HuH-7.5 (cell line): ENCODE data around the gene WIPF3.
"Not testable (repeated sequence)": the region's sequence is repeated elsewhere in the genome, so short reads cannot be mapped to it uniquely, and the experiment has no call there.

Source experiments
- DNase-seq: peaks from one replicate; pipeline ENCODE4 v3.0.0; 2011; ENCODE audit warnings: low spot score

The WIPF3 gene

GRCh38 chr7:29881724-29882123, 75.4 kb downstream of the WIPF3 start:
- no peak for DNase-seq

DNA sequence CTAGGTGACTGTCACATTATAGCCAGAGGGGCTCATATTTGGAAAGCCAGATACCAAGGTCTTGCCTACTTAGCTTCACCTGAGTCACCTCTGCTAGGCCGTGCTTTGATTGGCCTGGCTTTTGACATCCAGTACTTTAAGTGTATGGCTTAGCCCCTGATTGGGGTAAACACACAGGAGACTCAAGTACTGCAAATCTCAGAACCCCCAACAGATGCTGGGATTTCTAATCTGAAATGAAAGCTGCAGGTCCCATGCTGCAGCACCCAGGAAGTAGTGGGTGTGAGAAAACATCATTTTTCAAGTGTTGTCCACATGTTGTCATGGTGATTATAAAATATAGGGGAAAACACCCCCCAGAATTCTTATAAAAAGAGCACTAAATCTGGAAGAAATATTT, 76.2 kb downstream of the WIPF3 start:
- DNase-seq, result no peak

DNA sequence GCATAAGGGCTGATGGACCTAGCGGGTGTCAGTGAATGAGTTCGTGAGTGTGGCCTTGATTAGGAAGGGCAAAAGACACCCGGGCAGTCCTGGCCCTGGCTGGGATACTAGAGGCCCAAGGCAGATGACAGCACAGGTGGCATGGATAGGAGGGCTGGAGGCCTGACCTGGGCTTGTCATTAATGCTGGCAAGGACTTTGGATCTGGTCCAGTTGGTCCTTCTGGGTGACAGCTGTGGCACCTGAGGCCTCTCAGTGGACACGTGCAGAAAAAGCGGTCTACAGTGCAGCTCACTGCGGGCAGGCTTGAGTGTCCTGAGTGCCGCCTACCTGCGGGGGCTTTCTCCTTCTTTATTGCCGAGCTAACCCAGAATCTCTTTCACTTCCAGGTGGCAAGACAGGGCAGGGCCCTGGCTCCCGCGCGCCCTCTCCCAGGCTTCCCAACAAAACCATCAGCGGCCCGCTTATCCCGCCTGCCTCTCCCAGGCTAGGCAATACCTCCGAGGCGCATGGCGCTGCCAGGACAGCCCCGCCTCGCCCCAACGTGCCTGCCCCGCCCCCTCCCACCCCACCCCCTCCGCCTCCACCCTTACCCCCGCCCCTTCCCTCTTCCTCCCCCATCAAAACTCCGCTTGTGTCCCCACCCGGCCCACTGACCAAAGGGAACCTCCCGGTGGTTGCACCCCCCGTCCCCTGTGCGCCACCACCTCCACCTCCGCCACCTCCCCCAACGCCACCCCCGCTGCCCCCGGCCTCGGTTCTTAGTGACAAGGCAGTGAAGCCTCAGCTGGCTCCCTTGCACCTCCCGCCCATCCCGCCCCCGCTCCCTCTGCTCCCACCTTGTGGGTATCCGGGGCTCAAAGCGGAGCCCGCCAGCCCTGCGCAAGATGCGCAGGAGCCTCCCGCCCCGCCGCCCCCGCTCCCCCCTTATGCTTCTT, 77.4 kb downstream of the WIPF3 start:
- DNase-seq, result no peak

DNA sequence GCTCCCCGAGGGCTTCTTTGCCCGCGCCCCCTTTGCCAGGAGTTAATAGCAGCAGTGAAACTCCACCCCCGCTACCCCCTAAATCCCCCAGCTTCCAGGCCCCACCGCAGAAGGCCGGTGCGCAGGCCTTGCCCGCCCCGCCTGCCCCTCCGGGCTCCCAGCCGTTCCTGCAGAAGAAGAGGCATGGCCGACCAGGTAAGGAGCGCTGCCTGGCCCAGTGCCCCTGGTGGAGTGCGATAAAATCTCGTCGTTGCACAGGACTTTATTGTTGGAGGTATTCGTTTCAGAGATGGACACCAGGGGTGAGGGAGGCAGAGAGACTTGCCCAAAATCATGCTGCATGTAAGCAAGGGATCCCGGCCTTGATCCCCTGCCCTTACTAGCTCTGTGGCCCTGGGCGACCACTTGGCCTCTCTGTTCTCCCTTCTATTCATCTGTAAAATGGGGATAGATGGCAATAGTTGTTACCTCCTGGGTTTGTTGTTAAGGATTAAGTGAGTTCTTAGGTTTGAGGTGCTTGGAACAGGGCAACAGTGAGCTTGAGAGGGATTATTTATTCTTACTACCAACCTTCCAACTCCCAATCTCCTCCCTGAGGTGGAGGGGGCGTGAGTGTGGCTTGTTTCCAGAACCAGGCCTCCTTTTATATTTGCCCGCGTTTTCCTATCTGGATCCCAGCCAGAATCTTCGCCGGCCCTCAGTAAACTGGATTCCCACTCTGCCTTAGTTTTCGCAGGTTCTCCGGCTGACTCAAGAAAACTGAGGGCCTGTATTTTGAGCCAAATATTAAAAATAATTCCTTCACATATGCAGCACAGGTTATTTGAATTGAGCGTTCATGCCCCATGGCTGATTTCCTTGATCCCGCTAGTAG, 78.3 kb downstream of the WIPF3 start:
- no peak for DNase-seq

DNA sequence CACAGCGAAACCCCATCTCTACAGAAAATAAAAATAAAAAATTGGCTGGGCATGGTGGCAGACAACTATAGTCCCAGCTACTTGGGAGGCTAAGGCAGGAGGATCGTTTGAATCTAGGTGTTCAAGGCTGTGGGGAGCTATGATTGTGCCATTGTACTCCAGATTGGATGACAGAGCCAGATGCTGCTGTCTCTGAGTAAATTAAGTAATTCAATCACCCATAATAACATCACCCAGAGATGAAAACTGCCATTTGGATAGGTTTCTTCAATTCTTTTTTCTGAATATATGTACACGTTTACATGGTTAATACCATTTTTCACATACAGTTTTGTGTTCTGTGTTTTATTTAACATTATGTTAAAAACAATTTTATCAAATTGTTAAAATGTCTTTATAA, 79.3 kb downstream of the WIPF3 start:
- DNase-seq, result no peak

DNA sequence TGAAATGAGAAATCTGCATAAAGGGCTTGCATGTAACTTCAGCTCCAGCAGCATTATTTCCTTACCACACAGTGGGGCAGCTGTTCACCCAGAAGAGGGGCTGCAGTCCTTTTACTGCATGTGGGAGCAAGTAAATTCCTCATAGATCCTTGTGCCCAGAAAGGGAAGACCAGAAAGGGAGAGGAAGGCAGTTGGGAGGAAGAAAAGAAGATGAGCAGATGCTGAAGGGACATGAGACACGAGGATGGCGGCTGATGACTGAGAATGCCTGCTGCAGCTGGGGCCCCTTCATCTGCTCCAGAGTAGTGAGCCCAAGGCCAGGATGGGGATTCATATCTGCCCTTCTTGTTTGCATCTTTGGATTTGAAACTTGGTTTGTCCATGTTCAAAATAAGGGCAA, 80.5 kb downstream of the WIPF3 start:
- DNase-seq, result no peak

- DNase-seq, result no peak
Measured at GRCh38 chr7:29888006-29888405, 81.7 kb downstream of the WIPF3 start.

GRCh38 chr7:29889288-29889687, 83.0 kb downstream of the WIPF3 start:
- DNase-seq, result no peak

GRCh38 chr7:29890251-29890650, 83.9 kb downstream of the WIPF3 start:
- no peak for DNase-seq

- DNase-seq, result not testable (repeated sequence)
Measured at GRCh38 chr7:29890786-29891185, 84.5 kb downstream of the WIPF3 start.

- no peak for DNase-seq
Measured at GRCh38 chr7:29891766-29892165, 85.5 kb downstream of the WIPF3 start.

GRCh38 chr7:29892231-29892630, 85.9 kb downstream of the WIPF3 start:
- no peak for DNase-seq

- no peak for DNase-seq
Measured at GRCh38 chr7:29893351-29893965, 87.2 kb downstream of the WIPF3 start.

DNA sequence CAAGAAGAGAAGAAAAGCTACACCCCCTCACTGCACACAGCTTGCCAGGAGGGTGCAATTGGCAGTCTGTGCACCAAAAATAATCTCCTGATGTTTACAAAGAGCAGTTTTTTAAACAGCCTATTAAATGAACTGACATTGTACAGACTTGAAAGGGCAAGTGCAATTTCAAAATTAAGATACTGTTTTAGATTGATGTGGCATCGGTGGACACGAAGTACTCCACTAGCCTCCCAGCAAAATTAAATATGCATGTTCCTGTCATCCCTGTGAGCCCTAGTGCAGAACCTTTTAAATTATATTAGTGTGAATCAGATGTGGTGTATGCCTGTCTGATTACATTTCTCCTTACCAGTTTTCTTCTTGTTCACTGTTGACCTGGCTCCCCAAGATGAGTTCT, 87.9 kb downstream of the WIPF3 start:
- no peak for DNase-seq

GRCh38 chr7:29895559-29895958, 89.3 kb downstream of the WIPF3 start:
- no peak for DNase-seq

- no peak for DNase-seq
Measured at GRCh38 chr7:29896685-29897411, 90.5 kb downstream of the WIPF3 start.

GRCh38 chr7:29898301-29898700, 92.0 kb downstream of the WIPF3 start:
- DNase-seq, result no peak

- DNase-seq, result no peak
Measured at GRCh38 chr7:29900745-29901144, 94.4 kb downstream of the WIPF3 start.

DNA sequence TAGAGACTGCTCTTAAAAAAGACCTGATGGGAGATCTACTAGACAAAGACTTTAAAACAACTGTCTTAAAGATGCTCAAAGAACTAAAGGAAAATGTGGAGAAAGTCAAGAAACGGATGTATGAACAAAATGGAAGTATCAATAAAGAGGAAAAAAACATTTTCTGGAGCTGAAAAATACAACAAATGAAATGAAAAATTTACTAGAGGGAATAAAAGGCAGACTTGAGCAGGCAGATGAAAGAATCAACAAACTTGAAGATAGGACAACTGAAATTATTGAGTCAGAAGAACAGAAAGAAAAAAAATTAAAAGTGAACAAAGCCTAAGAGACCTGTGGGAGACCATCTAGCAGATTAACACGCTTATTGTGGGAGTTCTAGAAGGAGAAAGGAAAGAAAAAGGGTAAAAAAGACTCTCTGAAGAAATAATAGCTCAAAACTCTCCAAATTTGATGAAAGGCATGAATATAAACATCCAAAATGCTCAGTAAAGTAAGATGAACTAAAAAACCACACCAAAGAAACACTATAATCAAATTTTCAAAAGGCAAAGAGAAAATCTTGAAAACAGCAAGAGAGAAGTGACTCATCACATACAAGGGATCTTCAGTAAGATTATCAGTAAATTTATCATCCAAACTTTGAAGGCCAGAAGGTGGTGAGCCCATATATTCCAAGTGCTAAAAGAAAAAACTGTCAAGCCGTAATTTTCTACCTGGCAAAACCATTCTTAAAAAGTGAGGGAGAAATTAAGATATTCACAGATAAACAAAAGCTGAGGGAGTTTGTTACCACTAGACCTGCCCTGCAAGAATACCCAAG, 100.1 kb downstream of the WIPF3 start:
- no peak for DNase-seq

GRCh38 chr7:29914180-29914579, 107.9 kb downstream of the WIPF3 start:
- DNase-seq, result no peak
